ENCODE measurements around the gene OTUD3. TPM values are rescaled to one million over a fixed set of nuclear protein-coding genes. Genes with fewer than 3 reads are reported as not detected.
"Not testable (repeated sequence)": the region's sequence is repeated elsewhere in the genome, so short reads cannot be mapped to it uniquely, and the experiment has no call there.

Gene OTUD3
- total RNA-seq, 4 donors from 2014 or later, result 4.4 to 7.6 (median 5.3) TPM

- no peak for ATAC-seq (ENCODE audit: low FRiP score)
- no peak for TF ChIP-seq CTCF (IDR thresholded peaks at IDR 0.05)
- no peak for DNase-seq (ENCODE audit: low spot score)
Measured at GRCh38 chr1:19846338-19846737, 35.9 kb upstream of the OTUD3 start.

GRCh38 chr1:19847334-19847733 lies 34.9 kb upstream of the OTUD3 start:
- not testable (repeated sequence) for ATAC-seq (ENCODE audit: low FRiP score); DNase-seq (ENCODE audit: low spot score)

- DNase-seq (ENCODE audit: low spot score); ATAC-seq (ENCODE audit: low FRiP score): not testable (repeated sequence)
Measured at GRCh38 chr1:19849307-19849706, 32.9 kb upstream of the OTUD3 start.

- no peak for TF ChIP-seq CTCF (IDR thresholded peaks at IDR 0.05)
- DNase-seq (ENCODE audit: low spot score), result no peak
- ATAC-seq (ENCODE audit: low FRiP score), result no peak
Measured at GRCh38 chr1:19850214-19850613, 32.0 kb upstream of the OTUD3 start.

GRCh38 chr1:19852036-19852435 lies 30.2 kb upstream of the OTUD3 start:
- DNase-seq (ENCODE audit: low spot score), result no peak
- TF ChIP-seq CTCF (IDR thresholded peaks at IDR 0.05), result no peak
- ATAC-seq (ENCODE audit: low FRiP score), result no peak

- no peak for TF ChIP-seq CTCF (IDR thresholded peaks at IDR 0.05)
- ATAC-seq (ENCODE audit: low FRiP score) (no peak), DNase-seq (ENCODE audit: low spot score) (no peak)
Measured at GRCh38 chr1:19854866-19855265, 27.3 kb upstream of the OTUD3 start.

- no peak for DNase-seq (ENCODE audit: low spot score)
- TF ChIP-seq CTCF (IDR thresholded peaks at IDR 0.05), result no peak
- no peak for ATAC-seq (ENCODE audit: low FRiP score)
Measured at GRCh38 chr1:19858893-19859292, 23.3 kb upstream of the OTUD3 start.

- DNase-seq (ENCODE audit: low spot score), result no peak
- ATAC-seq (ENCODE audit: low FRiP score), result no peak
- no peak for TF ChIP-seq CTCF (IDR thresholded peaks at IDR 0.05)
Measured at GRCh38 chr1:19859876-19860275, 22.3 kb upstream of the OTUD3 start.

All from omental fat pad (tissue), 4 donors.